Stimulated activated naive CD8-positive, alpha-beta T cell treated with anti-CD3 and anti-CD28 coated beads, Interleukin-15, amount 100 ng/mL, for 72 hours (primary cell): ENCODE data around the gene CUX1.
"Not testable (repeated sequence)": the region's sequence is repeated elsewhere in the genome, so short reads cannot be mapped to it uniquely, and the experiment has no call there.

Experiments used
- ATAC-seq: fragments of 150-1000 bp; cut with Tn5 transposase; 2 replicates; pipeline ENCODE4 v1.10.0; 2021; ENCODE audit warnings: mild to moderate bottlenecking, moderate library complexity
- DNase-seq, 2 donors: peaks; one replicate each; pipeline ENCODE4 v3.0.0; 2021 to 2022
- H3K27ac Mint-ChIP-seq, 2 donors: one replicate each; pipeline ENCODE4 v1.8.0; 2022; ENCODE audit warnings: mild to moderate bottlenecking in 2 of 2, mixed read lengths in 2 of 2, moderate library complexity in 2 of 2
- H3K27me3 Mint-ChIP-seq: one replicate; pipeline ENCODE4 v1.8.0; 2022; ENCODE audit warnings: mixed read lengths
- H3K4me1 Mint-ChIP-seq: one replicate; pipeline ENCODE4 v1.8.0; 2022; ENCODE audit warnings: mild to moderate bottlenecking, mixed read lengths
- H3K4me3 Mint-ChIP-seq, 2 donors: one replicate each; pipeline ENCODE4 v1.8.0; 2022; ENCODE audit warnings: mild to moderate bottlenecking in 2 of 2, mixed read lengths in 2 of 2, moderate library complexity in 1 of 2
- H3K9me3 Mint-ChIP-seq, 2 donors: one replicate each; pipeline ENCODE4 v1.8.0; 2022; ENCODE audit warnings: mixed read lengths in 2 of 2

Gene CUX1

DNA sequence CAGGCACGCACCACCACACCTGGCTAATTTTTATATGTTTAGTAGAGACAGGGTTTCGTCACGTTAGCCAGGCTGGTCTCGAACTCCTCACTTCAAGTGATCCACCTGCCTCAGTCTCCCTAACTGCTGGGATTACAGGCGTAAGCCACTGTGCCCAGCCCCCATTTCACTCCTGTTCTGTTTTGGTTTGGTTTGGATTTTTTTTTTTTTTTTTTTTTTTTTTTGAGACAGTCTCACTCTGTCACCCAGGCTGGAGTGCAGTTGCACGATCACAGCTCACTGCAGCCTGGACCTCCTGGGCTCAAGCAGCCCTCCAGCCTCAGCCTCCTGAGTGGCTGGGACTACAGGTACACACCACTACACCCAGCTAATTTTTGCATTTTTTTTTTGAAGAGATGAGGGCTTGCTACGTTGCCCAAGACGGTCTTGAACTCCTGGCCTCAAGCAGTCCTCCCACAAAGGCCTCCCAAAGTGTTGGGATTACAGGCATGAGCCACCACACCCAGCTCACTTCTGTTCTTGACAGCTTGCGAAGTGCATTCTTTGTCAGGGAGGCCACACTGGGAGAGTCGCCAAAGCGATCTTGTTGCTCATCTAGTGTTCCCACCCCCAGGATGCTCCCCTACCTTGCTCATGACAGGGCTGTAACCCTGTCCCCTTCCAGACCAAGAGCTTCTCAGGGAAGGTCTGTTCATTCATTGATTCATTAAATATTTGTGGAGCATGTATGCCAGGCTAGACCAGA, 229.1 kb downstream of the CUX1 start:
- H3K27me3 Mint-ChIP-seq, result no peaks in the 10 kb centered on the region
- no peaks in the 10 kb centered on the region for H3K9me3 Mint-ChIP-seq
- no peak overlapping the region for H3K27ac Mint-ChIP-seq
- no peak for DNase-seq
- H3K4me1 Mint-ChIP-seq, result peaks cover 26% of the 10 kb centered on the region
- H3K4me3 Mint-ChIP-seq, result no peak overlapping the region
- ATAC-seq, result no peak

DNA sequence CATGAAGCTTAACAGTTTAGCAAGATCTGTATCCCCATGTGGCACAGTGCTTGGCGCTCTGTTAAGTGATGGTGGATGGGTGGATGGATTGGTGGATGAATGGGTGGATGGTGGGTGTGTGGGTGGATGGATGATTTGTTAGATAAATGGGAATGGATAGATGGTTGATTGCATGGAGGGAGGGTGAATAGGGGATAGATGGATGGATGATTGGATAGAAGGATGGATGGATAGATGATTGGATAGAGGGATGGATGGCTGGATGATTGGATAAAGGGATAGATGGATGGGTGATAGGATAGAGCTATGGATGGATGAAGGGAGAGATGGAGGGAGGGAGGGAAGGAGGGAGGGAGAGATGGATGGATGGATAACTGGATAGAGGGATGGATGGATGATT, 229.7 kb downstream of the CUX1 start:
- Mint-ChIP-seq H3K9me3 (no peaks in the 10 kb centered on the region), H3K4me3 (no peak overlapping the region), H3K27me3 (no peaks in the 10 kb centered on the region), H3K27ac (no peak overlapping the region), H3K4me1 (peaks cover 26% of the 10 kb centered on the region)
- ATAC-seq, result no peak
- DNase-seq, result no peak

DNA sequence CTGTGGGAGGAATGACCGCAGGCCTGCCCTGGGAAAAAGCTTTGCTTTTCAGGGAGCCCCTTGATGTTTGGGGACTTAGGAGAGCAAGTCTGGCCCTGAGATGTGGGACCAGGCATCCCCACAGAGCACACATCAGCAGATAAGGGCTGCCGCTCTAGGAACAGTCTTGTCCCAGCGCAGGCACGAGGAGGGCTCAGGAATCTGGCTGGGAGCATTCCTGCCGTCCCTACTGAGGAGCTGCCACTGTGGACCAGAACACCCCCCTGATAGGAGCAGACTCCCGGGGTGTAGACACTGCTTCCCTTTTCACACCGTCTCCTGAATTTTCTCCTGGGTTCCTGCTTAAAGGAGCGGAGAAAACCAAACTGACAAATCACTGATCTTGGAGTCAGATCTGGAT, 232.3 kb downstream of the CUX1 start:
- ATAC-seq (no peak), DNase-seq (no peak)
- Mint-ChIP-seq H3K9me3 (no peaks in the 10 kb centered on the region), H3K27me3 (no peaks in the 10 kb centered on the region), H3K27ac (no peak overlapping the region), H3K4me3 (no peak overlapping the region), H3K4me1 (peaks cover 8% of the 10 kb centered on the region)

DNA sequence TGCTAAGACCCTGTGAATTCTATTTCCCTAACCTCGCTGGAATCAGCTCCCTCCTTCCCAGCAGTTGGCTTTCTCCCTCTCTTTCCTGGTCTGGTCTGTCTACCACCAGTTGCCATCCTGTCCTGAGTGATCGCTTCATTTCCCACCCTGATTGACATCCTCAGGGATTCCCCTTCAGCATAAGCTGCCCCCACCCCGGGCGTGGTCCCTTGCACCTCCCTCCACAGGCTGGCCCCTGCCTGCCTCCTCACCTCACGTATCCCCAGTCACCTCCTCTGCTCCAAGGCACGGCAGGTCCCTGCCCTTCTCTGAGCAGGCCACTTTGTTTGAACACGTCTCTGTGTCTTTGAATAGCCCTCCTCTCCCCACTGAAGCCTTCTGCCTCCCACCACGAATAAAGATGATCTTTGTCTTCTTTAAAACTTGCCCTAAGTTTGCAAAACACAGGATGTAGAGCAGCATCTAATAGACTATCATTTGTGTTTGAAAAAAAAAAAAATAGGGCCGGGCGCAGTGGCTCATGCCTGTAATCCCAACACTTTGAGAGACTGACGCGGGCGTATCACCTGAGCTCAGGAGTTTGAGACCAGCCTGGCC, 233.5 kb downstream of the CUX1 start:
- Mint-ChIP-seq H3K4me1 (peaks cover 8% of the 10 kb centered on the region), H3K27me3 (no peaks in the 10 kb centered on the region), H3K27ac (peak overlapping the region; percentile 50 to 66), H3K9me3 (peaks cover 3 to 5% of the 10 kb centered on the region in 2 donors), H3K4me3 (no peak overlapping the region)
- no peak for ATAC-seq
- no peak for DNase-seq

DNA sequence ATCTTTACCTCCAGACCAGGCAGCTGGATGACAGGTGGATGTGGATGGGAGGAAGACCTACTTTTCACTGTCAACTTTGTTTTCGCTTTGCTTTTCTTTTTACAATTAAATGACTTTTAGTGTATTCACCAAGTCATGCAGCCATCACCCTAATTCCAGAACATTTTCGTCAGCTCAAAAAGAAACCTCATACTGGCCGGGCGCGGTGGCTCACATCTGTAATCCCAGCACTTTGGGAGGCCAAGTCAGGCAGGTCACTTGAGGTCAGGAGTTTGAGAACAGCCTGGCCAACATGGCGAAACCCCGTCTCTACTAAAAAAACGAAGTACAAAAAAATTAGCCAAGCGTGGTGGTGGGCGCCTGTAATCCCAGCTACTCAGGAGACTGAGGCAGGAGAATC, 234.3 kb downstream of the CUX1 start:
- not testable (repeated sequence) for H3K27ac Mint-ChIP-seq, H3K4me3 Mint-ChIP-seq, H3K9me3 Mint-ChIP-seq, ATAC-seq, DNase-seq, H3K4me1 Mint-ChIP-seq, H3K27me3 Mint-ChIP-seq

DNA sequence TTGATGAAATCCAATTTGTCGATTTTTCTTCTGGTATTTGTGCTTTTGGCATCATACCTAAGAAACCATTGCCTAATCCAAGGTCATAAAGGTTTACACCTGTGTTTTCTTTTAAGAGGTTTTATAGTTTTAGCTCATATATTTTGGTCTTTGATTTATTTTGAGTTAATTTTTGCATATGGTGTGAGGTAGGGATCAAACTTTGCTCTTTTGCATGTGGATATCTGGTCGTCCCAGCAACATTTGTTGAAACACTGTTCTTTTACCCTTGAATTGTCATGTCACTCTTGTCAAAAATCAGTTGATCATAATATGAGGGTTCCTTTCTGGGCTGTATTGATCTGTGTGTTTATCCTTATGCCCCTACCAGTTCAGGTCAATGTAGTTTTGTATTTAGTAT, 236.7 kb downstream of the CUX1 start:
- no peak for ATAC-seq
- peaks cover 8% of the 10 kb centered on the region for H3K4me1 Mint-ChIP-seq
- DNase-seq, result no peak
- peaks cover 4 to 6% of the 10 kb centered on the region in 2 donors for H3K9me3 Mint-ChIP-seq
- no peak overlapping the region for H3K27ac Mint-ChIP-seq
- H3K4me3 Mint-ChIP-seq, result no peak overlapping the region
- no peaks in the 10 kb centered on the region for H3K27me3 Mint-ChIP-seq

DNA sequence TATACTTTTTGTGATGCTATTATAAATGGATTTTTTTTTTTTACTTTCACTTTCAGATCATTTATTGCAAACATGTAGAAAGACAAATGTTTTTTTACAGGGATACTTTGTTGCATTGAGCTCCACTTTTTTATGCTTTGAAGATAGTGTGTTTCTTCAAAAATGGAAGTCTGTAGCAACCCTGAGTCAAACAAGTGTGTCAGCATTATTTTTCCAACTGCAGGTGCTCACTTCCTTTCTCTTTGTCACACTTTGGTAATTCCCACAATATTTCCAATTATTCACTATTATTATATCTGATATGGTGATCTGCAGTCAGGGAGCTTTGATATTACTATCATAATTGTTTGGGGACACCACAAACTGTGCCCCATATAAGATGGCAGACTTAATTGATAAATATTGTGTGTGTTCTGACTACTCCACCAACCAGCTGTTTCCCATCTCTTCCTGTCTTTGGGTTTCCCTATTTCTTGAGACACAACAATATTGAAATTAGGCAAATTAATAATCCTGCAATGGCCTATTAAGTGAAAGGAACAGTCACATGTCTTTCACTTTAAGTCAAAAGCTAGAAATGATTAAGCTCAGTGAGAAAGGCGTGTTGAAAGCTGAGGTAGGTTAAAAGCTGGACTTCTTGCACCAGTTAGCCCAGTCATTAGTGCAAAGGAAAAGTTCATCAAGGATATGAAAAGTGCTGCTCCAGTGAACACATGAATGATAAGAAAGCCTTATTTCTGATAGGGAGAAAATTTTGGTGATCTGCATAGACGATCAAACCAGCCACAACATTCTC, 238.0 kb downstream of the CUX1 start:
- no peak for DNase-seq

DNA sequence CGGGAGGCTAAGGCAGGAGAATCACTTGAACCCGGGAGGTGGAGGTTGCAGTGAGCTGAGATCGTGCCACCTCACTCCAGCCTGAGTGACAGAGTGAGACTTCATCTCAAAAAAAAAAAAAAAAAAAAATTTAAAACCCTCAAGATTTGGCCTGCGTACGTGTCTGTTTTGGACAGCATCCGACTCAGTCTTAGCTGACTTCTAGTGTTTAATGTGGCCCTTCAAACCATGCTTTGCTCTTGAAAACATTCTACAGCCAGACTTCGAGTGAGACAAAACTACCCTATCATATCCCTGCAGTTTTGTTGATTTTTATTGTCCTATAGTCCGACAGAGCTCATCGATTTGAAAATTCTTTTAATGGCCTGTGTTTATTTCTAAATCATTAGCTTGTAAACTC, 242.1 kb downstream of the CUX1 start:
- no peak overlapping the region for H3K4me3 Mint-ChIP-seq
- peak overlapping the region in 1 of 2 donors; percentile 27 for H3K27ac Mint-ChIP-seq
- H3K27me3 Mint-ChIP-seq, result no peaks in the 10 kb centered on the region
- ATAC-seq, result no peak
- no peak for DNase-seq
- peaks cover 19% of the 10 kb centered on the region for H3K4me1 Mint-ChIP-seq
- H3K9me3 Mint-ChIP-seq, result peaks cover 4 to 6% of the 10 kb centered on the region in 2 donors

More for the DNA sequence above, 238.0 kb downstream of the CUX1 start:
- H3K27me3 Mint-ChIP-seq, result no peaks in the 10 kb centered on the region
- H3K9me3 Mint-ChIP-seq, result peaks cover 4 to 6% of the 10 kb centered on the region in 2 donors
- ATAC-seq, result no peak
- H3K27ac Mint-ChIP-seq, result no peak overlapping the region
- H3K4me1 Mint-ChIP-seq, result peaks cover 8% of the 10 kb centered on the region
- H3K4me3 Mint-ChIP-seq, result no peak overlapping the region

DNA sequence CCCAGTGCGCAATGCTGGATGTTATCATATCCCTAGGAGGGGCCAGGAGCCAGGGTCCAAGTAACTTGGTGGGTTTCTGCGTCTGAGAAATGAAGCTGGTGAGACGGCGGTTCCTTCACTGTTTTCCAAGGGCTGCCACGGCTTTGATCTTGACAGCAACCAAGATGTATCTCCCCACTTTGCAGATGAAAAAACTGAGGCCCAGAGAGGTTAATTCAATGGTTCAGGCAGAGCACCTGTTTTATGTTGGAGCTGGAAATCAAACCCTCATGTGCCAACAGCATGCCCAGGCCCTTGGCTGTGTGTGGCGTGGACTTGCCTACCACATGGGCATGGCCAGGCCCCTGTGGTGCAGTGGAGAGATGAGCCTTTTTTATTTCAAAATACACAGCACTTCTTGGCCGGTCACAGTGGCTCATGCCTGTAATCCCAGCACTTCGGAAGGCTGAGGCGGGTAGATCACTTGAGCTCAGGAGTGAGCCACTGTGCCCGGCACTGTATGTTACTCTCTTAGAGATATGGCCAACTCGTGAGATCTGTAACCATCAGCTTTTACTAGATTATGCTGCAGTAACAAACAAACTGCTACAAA, 244.0 kb downstream of the CUX1 start:
- Mint-ChIP-seq H3K27ac (peak overlapping the region in 1 of 2 donors; percentile 75), H3K27me3 (no peaks in the 10 kb centered on the region), H3K9me3 (no peaks in the 10 kb centered on the region), H3K4me3 (no peak overlapping the region), H3K4me1 (peaks cover 11% of the 10 kb centered on the region)
- DNase-seq (no peak), ATAC-seq (no peak)

DNA sequence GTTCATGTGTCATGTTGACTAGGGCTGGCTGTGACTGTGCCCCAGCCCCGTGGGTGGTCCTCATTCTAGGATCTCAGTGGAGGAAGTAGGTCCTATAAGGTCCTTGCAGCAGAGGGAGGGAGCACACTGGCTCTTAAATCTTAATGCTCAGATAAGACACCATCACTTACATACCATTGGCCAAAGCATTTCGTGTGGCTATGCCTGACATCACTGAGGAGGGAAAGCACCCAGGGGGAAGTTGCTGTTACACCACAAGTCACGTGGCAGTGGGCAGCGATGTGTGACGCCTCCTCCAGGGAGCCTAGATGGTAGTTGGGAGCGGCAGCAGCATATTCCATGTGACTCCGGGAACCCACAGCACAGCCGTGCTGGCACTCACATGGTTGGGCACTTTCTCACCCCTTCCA, 244.6 kb downstream of the CUX1 start:
- DNase-seq (no peak), ATAC-seq (peak; percentile 31)
- Mint-ChIP-seq H3K4me1 (peaks cover 11% of the 10 kb centered on the region), H3K9me3 (no peaks in the 10 kb centered on the region), H3K27ac (peak overlapping the region in 1 of 2 donors; percentile 75), H3K27me3 (no peaks in the 10 kb centered on the region), H3K4me3 (no peak overlapping the region)

DNA sequence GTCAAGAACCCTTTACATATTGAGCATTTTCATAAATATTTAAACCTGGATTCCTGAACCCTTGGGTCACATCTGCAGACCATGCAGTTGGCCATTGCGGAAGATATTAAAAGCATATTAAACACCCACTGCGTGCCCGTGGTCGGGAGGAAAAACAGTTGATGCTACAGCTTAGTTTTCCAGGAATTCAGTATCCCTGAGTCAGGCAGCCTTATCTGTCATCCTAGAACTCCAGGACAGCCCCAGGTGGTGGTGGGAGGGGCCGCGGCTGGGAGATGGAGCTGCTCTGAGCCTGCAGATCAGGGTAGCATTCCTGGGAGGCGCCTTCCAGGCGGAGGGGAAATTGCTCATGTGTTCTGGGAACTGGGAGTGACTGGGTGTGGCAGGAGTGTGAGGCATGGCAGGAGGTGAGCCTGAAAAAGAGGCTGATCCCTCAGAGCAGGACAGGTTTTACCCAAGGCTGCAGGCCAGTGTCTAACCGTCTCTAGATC, 246.3 kb downstream of the CUX1 start:
- Mint-ChIP-seq H3K4me3 (no peak overlapping the region), H3K27ac (no peak overlapping the region), H3K27me3 (no peaks in the 10 kb centered on the region), H3K9me3 (no peaks in the 10 kb centered on the region), H3K4me1 (peaks cover 11% of the 10 kb centered on the region)
- no peak for DNase-seq
- no peak for ATAC-seq

DNA sequence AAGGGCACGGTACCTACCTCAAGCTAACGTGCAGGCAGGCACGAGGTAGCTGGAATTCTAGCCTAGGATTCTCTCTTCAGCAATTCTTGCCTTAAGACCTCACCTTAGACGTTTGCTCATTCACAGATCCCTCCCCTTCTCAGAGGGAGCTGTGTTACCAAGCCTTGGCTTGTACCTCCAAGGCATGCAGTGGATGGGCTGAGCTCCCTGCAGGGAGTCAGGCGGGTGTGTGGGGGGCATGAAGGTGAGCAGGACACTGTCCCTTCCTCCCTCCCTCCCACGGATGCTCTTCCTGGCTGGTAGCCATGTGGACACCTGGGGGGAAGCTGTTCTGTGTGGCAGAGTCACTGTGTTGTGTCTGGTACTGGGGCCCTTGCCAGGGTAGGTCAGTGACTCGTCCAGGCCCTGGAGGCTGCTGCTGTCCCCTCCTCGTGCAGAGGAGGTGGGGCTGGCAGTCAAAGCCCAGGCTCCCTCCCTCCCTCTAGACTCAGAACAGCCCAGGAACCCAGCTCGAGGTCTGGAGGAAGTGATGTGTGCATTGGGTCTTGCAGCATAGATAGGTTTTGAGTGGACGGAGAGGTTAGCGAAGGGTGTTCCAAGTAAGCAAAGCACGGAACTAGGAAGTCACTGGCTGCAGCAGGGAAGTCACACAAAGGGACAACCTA, 247.1 kb downstream of the CUX1 start:
- no peaks in the 10 kb centered on the region for H3K27me3 Mint-ChIP-seq
- peak overlapping the region in 1 of 2 donors; percentile 90 for H3K27ac Mint-ChIP-seq
- no peak for DNase-seq
- no peak for ATAC-seq
- no peak overlapping the region for H3K4me3 Mint-ChIP-seq
- peaks cover 11% of the 10 kb centered on the region for H3K4me1 Mint-ChIP-seq
- H3K9me3 Mint-ChIP-seq, result no peaks in the 10 kb centered on the region

DNA sequence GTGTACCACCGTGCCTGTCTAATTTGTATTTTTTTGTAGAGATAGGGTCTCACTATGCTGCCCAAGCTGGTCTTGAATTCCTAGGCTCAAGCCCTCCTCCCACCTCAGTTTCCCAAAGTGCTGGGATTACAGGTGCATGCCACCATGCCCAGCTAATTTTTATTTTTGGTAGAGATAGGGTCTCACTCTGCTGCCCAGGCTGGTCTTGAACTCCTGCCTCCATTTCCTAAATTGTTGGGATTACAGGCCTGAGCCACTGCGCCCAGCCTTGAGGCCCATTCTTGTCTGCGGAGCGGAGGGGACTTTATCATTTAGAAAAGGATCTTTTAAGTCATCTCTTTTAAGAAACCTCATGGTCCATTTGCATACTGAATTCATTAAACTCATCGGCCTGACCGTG, 247.8 kb downstream of the CUX1 start:
- Mint-ChIP-seq H3K27ac (no peak overlapping the region), H3K4me3 (no peak overlapping the region), H3K4me1 (peaks cover 11% of the 10 kb centered on the region), H3K27me3 (no peaks in the 10 kb centered on the region), H3K9me3 (no peaks in the 10 kb centered on the region)
- DNase-seq (no peak), ATAC-seq (no peak)

DNA sequence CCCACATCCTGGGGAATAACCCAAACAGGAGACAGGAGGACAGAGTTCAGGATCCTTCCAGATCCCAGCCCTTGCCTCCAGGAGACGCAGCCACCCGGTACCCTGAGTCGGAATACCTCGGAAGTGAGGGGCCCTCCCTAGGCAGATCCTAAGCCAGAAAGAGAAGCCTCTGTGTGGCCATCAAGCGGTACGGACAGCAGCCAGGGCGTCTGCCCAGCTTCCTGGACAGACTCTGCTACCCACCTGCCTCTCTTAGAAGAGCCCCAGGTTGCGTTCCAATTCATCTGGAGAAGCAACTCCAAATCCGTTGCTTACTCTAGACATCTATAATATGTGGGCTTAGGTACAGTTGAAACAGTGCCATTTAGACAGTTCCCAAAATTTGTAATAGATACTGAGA, 249.1 kb downstream of the CUX1 start:
- DNase-seq (no peak), ATAC-seq (no peak)
- Mint-ChIP-seq H3K9me3 (no peaks in the 10 kb centered on the region), H3K4me3 (no peak overlapping the region), H3K27me3 (no peaks in the 10 kb centered on the region), H3K4me1 (peaks cover 9% of the 10 kb centered on the region), H3K27ac (peak overlapping the region in 1 of 2 donors; percentile 8)

DNA sequence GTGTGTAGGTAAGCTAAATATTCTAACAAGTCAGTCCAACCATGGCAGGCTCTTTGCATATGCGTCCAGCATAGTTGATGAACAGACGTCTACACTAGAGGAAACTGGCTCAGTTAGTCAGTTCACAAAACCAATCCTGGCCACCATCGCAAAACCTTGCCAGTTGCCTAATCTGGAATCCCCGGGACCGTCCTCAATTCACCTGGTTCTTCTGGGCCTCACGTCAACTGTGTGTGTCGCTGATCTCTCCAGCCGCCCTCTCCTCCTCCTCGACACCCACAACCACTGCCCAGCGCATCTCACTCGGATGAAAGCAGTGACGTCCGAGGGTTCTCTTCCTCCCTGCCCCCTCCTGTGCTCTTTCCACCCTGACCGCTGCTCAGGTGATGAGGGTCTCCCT, 251.4 kb downstream of the CUX1 start:
- no peak for DNase-seq
- Mint-ChIP-seq H3K27ac (peak overlapping the region in 1 of 2 donors; percentile 54), H3K4me1 (peaks cover 6% of the 10 kb centered on the region), H3K27me3 (no peaks in the 10 kb centered on the region), H3K9me3 (no peaks in the 10 kb centered on the region), H3K4me3 (no peak overlapping the region)
- ATAC-seq, result no peak
